NCI-H446 treated with DMSO at 0.1 percent for 48 hours (cell line): ENCODE results near the gene PLD1.
A peak's percentile ranks its signal among the peaks of the same experiment; 100 is the strongest.
"Not testable (repeated sequence)": the region's sequence is repeated elsewhere in the genome, so short reads cannot be mapped to it uniquely, and the experiment has no call there.

Experiments used
- DNase-seq: peaks from one replicate; lab custom pipeline; 2025; lab: John Stamatoyannopoulos, UW

Gene PLD1

GRCh38 chr3:171660188-171660587, 150.1 kb downstream of the PLD1 start:
- DNase-seq, result no peak

GRCh38 chr3:171658841-171659240, 151.4 kb downstream of the PLD1 start:
- no peak for DNase-seq

- peak; percentile 83 for DNase-seq
These were observed 155.5 kb downstream of the PLD1 start for GRCh38 chr3:171654809-171655208.

- no peak for DNase-seq
These were observed 156.0 kb downstream of the PLD1 start for GRCh38 chr3:171654326-171654725.

GRCh38 chr3:171653701-171654100, 156.6 kb downstream of the PLD1 start:
- no peak for DNase-seq

GRCh38 chr3:171652932-171653331, 157.4 kb downstream of the PLD1 start:
- no peak for DNase-seq

GRCh38 chr3:171649911-171650592, 160.2 kb downstream of the PLD1 start:
- no peak for DNase-seq

GRCh38 chr3:171649267-171649666, 161.0 kb downstream of the PLD1 start:
- no peak for DNase-seq

- no peak for DNase-seq
These were observed 162.2 kb downstream of the PLD1 start for GRCh38 chr3:171648069-171648468.

GRCh38 chr3:171646357-171647133, 163.7 kb downstream of the PLD1 start:
- DNase-seq, result peak; percentile 40

- DNase-seq, result no peak
These were observed 165.6 kb downstream of the PLD1 start for GRCh38 chr3:171644681-171645080.

- no peak for DNase-seq
These were observed 166.6 kb downstream of the PLD1 start for GRCh38 chr3:171643681-171644080.

GRCh38 chr3:171643033-171643432, 167.2 kb downstream of the PLD1 start:
- no peak for DNase-seq

- no peak for DNase-seq
These were observed 169.5 kb downstream of the PLD1 start for GRCh38 chr3:171640520-171641412.

- no peak for DNase-seq
These were observed 173.6 kb downstream of the PLD1 start for GRCh38 chr3:171636666-171637065.

GRCh38 chr3:171632766-171633165, 177.5 kb downstream of the PLD1 start:
- DNase-seq, result no peak

- not testable (repeated sequence) for DNase-seq
These were observed 183.5 kb downstream of the PLD1 start for GRCh38 chr3:171626799-171627198.

- DNase-seq, result no peak
These were observed 188.2 kb downstream of the PLD1 start for GRCh38 chr3:171622126-171622525.

GRCh38 chr3:171620825-171621434, 189.4 kb downstream of the PLD1 start:
- DNase-seq, result no peak

GRCh38 chr3:171616798-171617197, 193.5 kb downstream of the PLD1 start:
- no peak for DNase-seq

GRCh38 chr3:171615686-171616085, 194.6 kb downstream of the PLD1 start:
- DNase-seq, result no peak

GRCh38 chr3:171615281-171615680, 195.0 kb downstream of the PLD1 start:
- DNase-seq, result no peak
